SU-DHL-6 (cell line): ENCODE data around the gene RASSF3.

Experiments
- EZH2phosphoT487 ChIP-seq: fragments of 200-600 bp; sonication (generic), shearing (Covaris generic); conservative IDR thresholded peaks from 2 replicates; pipeline ENCODE4 v1.6.1; 2018; ENCODE audit warnings: mild to moderate bottlenecking, antibody characterized with exemption, low read length, moderate library complexity, mixed read lengths
- TF ChIP-seq, protein P1 (sequence below): fragments of 200-600 bp; sonication (generic); IDR thresholded peaks from one replicate; pipeline ENCODE4 v1.5.1; 2017; ENCODE audit warnings: antibody characterized with exemption, mild to moderate bottlenecking, low read length, moderate library complexity; ENCODE audit not compliant: insufficient read depth, poor library complexity, severe bottlenecking

DNA sequence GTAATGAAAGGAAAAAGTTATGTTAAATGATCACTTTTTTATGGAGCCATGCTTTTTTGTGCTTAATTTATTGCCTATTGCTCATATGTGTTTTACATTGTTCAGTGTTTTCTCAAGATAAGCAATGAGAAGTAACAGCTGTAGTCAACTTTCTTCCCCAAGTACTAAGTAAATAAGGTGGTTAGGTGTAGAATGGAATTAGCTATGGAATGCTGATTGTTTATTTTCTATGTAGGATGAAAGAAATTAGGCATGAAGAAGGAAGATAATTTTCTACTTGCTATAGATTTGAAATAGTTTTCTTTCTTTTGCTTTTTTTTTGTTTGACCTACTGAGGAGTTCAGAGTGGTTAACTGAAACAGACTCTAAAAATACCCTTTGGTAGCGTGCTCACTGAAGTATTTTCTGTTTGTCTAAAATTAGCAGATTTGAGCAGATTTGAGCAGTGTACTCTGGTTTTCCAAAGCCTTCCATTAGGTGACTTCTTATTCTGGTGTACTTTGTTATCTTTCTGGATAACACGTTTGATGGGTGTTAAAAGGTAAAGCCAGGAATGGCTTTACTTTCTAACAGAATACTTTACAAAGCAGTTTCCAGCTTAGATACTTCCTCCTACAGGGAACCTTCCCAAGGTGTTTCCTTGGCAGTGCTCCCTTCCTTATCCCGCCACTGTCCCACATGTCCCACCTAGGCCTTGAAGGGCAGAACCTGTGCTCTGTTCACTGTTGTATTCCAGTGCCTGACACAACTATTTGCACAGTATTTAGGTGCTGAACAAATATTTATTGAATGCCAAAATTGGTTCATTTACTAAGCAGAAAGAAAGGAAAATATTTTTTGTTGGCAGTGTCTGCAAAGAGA, 56.0 kb downstream of the RASSF3 start:
- TF ChIP-seq, protein P1, sequence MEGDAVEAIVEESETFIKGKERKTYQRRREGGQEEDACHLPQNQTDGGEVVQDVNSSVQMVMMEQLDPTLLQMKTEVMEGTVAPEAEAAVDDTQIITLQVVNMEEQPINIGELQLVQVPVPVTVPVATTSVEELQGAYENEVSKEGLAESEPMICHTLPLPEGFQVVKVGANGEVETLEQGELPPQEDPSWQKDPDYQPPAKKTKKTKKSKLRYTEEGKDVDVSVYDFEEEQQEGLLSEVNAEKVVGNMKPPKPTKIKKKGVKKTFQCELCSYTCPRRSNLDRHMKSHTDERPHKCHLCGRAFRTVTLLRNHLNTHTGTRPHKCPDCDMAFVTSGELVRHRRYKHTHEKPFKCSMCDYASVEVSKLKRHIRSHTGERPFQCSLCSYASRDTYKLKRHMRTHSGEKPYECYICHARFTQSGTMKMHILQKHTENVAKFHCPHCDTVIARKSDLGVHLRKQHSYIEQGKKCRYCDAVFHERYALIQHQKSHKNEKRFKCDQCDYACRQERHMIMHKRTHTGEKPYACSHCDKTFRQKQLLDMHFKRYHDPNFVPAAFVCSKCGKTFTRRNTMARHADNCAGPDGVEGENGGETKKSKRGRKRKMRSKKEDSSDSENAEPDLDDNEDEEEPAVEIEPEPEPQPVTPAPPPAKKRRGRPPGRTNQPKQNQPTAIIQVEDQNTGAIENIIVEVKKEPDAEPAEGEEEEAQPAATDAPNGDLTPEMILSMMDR = no peak
- TF ChIP-seq EZH2phosphoT487 = no peak
